Mucosa of stomach (tissue), 1 donor: ENCODE results near the gene PRR12.
"Not testable (repeated sequence)": the region's sequence is repeated elsewhere in the genome, so short reads cannot be mapped to it uniquely, and the experiment has no call there.

Experiments
- H3K27me3 ChIP-seq: one replicate; pipeline ENCODE4 v1.7.0; 2013; ENCODE audit warnings: mild to moderate bottlenecking, low read length; ENCODE audit not compliant: control insufficient read depth, insufficient read depth
- H3K36me3 ChIP-seq: one replicate; pipeline ENCODE4 v1.7.0; 2013; ENCODE audit warnings: low read length; ENCODE audit not compliant: control insufficient read depth, insufficient read depth
- H3K4me1 ChIP-seq: one replicate; pipeline ENCODE4 v1.7.0; 2013; ENCODE audit warnings: mild to moderate bottlenecking, low read length; ENCODE audit not compliant: control insufficient read depth, insufficient read depth
- H3K4me3 ChIP-seq: one replicate; pipeline ENCODE4 v1.7.0; 2013; ENCODE audit warnings: low read length
- H3K9ac ChIP-seq: one replicate; pipeline ENCODE4 v1.7.0; 2013; ENCODE audit warnings: mild to moderate bottlenecking, low read length, moderate library complexity
- H3K9me3 ChIP-seq: one replicate; pipeline ENCODE4 v1.7.0; 2013; ENCODE audit warnings: mild to moderate bottlenecking, low read length, moderate library complexity; ENCODE audit not compliant: control insufficient read depth
- donor health status: Pancreatic carcinoma.

The PRR12 gene

DNA sequence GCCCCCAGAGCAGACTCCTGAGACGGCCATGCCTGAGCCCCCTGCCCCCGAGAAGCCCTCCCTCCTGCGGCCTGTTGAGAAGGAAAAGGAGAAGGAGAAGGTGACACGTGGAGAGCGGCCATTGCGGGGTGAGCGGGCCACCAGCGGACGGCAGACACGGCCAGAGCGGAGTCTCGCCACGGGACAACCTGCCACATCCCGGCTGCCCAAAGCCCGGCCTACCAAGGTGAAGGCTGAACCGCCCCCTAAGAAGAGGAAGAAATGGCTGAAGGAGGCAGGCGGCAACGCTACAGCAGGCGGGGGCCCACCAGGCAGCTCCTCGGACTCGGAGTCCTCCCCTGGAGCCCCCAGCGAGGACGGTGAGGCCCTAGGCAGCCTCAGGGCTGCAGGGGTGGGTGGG, 24.9 kb downstream of the PRR12 start:
- Histone ChIP-seq H3K36me3 (peaks cover 16% of the 10 kb centered on the region), H3K4me3 (no peak overlapping the region), H3K9me3 (no peaks in the 10 kb centered on the region), H3K9ac (no peak overlapping the region), H3K4me1 (peaks cover 17% of the 10 kb centered on the region), H3K27me3 (no peaks in the 10 kb centered on the region)

DNA sequence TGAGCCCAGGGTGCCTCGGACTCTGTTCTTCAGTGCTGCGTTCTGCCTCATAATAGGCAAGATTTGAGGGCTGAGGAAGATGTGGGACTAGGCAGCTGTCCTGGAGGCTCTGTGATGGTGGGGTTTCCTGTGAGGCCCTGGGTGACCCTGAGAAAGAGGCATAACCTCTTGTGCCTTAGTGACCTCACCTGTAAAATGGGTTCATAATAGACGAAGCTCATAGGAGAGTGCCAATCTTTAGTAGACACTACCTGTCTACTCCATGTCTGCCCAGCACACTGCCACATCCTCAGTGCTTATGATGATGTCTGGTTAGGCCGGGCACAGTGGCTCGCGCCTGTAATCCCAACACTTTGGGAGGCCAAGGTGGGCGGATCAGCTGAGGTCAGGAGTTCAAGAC, 25.6 kb downstream of the PRR12 start:
- H3K36me3 ChIP-seq: peaks cover 18% of the 10 kb centered on the region
- no peak overlapping the region for H3K4me3 ChIP-seq
- no peak overlapping the region for H3K9ac ChIP-seq
- no peaks in the 10 kb centered on the region for H3K9me3 ChIP-seq
- no peaks in the 10 kb centered on the region for H3K27me3 ChIP-seq
- H3K4me1 ChIP-seq: peaks cover 17% of the 10 kb centered on the region

DNA sequence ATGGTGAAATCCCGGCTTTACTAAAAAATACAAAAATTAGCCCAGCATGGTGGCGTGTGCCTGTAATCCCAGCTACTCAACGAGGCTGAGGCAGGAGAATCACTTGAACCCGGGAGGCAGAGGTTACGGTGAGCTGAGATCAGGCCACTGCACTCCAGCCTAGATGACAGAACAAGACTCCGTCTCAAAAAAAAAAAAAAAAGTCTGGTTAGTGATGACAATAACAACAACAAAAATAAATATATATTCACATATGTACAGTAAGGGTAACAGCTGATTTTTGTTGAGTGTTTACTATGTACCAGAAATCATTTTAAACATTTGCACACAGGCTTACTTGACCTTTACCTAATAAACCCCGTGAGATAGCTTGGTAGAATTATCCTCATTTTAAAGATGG, 26.0 kb downstream of the PRR12 start:
- no peaks in the 10 kb centered on the region for H3K27me3 ChIP-seq
- H3K9ac ChIP-seq: no peak overlapping the region
- no peak overlapping the region for H3K4me3 ChIP-seq
- peaks cover 22% of the 10 kb centered on the region for H3K36me3 ChIP-seq
- peaks cover 17% of the 10 kb centered on the region for H3K4me1 ChIP-seq
- no peaks in the 10 kb centered on the region for H3K9me3 ChIP-seq

DNA sequence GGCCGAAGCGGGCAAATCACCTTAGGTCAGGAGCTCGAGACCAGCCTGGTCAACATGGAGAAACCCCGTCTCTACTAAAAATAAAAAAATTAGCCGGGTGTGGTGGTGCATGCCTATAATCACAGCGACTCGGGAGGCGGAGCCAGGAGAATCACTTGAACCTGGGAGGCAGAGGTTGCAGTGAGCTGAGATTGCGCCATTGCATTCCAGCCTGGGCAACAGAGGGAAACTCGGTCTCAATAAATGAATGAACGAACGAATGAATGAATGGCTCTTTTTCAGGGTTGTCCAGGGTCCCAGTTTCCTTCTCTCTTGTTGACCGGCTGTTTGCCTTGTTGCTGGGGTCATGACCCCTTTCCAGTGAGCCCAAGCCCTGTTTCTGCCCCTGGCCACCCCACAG, 26.9 kb downstream of the PRR12 start:
- H3K36me3 ChIP-seq: peaks cover 22% of the 10 kb centered on the region
- H3K27me3 ChIP-seq, H3K9me3 ChIP-seq, H3K4me3 ChIP-seq, H3K9ac ChIP-seq: not testable (repeated sequence)
- H3K4me1 ChIP-seq: peaks cover 11% of the 10 kb centered on the region

DNA sequence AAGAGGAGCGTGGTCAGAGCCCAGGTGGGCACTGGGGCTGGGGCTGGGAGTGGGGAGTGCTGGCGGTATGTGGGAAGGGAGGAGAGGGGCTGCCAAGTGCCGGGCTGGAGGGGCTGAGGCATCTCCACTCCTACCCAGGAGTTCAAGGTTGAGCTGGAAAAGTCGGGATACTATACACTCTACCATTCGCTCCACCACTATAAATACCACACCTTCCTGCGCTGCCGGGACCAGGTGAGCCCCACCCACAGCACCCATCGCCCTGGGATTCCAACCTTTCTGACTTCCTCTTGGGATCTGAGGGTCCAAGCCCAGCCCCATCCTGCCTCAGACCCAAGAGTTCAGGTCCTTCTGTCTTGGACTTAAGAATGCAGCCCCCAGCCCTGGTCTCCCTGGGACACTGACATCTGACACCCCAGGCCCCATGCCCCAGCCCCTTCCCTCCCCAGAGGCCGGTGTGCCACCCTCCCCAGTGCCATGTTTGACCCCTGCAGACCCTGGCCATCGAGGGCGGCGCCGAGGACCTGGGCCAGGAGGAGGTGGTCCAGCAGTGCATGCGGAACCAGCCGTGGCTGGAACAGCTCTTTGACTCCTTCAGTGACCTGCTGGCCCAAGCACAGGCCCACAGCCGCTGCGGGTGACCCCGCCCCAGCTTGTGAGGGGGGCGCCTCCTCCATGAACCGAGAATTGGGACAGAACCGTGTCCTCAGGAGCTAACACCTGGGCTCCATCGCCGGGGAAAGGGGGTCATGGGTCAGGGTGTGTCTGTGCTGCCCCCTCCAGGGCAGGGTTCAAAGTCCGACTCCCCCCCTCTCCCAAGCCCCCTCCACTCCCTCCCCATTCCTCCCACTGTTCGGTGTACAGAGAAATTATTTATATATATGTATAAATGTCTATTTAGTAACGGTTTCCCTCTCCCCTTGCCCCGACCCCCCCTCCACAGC, 34.3 kb downstream of the PRR12 start:
- peaks cover 12% of the 10 kb centered on the region for H3K36me3 ChIP-seq
- no peaks in the 10 kb centered on the region for H3K27me3 ChIP-seq
- H3K4me3 ChIP-seq: no peak overlapping the region
- H3K9ac ChIP-seq: no peak overlapping the region
- no peaks in the 10 kb centered on the region for H3K4me1 ChIP-seq
- H3K9me3 ChIP-seq: no peaks in the 10 kb centered on the region

DNA sequence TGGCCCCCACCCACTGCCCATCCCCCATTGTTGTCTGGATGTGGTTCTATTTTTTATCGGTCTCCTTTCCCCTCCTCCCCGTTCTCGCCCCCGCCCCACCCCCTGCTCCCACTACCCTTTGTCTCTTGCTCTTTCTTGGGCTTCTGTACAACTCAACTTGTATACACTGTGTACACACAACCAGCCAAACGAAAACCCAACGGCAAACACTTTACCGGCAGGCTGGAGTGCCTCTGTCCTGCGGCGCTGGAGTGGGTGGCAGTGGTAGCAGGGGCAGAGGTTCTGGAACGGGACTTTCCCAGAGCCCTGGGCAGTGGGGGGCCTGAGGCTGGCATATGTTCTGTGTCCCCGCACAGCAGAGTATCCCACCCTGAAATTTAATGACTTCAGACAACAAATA, 35.2 kb downstream of the PRR12 start:
- Histone ChIP-seq H3K27me3 (no peaks in the 10 kb centered on the region), H3K4me1 (peaks cover 6% of the 10 kb centered on the region), H3K4me3 (no peak overlapping the region), H3K36me3 (peaks cover 10% of the 10 kb centered on the region), H3K9me3 (no peaks in the 10 kb centered on the region), H3K9ac (no peak overlapping the region)

- H3K4me3 ChIP-seq: no peak overlapping the region
- H3K4me1 ChIP-seq: peaks cover 7% of the 10 kb centered on the region
- H3K36me3 ChIP-seq: no peaks in the 10 kb centered on the region
- H3K27me3 ChIP-seq: no peaks in the 10 kb centered on the region
- H3K9ac ChIP-seq: no peak overlapping the region
- no peaks in the 10 kb centered on the region for H3K9me3 ChIP-seq
These were observed 38.7 kb downstream of the PRR12 start for GRCh38 chr19:49629659-49630058.

- no peak overlapping the region for H3K9ac ChIP-seq
- H3K27me3 ChIP-seq: no peaks in the 10 kb centered on the region
- no peaks in the 10 kb centered on the region for H3K9me3 ChIP-seq
- peaks cover 11% of the 10 kb centered on the region for H3K4me1 ChIP-seq
- no peaks in the 10 kb centered on the region for H3K36me3 ChIP-seq
- no peak overlapping the region for H3K4me3 ChIP-seq
These were observed 40.1 kb downstream of the PRR12 start for GRCh38 chr19:49631014-49631588.

GRCh38 chr19:49631610-49632192, 40.7 kb downstream of the PRR12 start:
- Histone ChIP-seq H3K36me3 (no peaks in the 10 kb centered on the region), H3K9ac (no peak overlapping the region), H3K4me1 (peaks cover 11% of the 10 kb centered on the region), H3K9me3 (no peaks in the 10 kb centered on the region), H3K27me3 (no peaks in the 10 kb centered on the region), H3K4me3 (no peak overlapping the region)

GRCh38 chr19:49632576-49632975, 41.6 kb downstream of the PRR12 start:
- Histone ChIP-seq H3K4me1 (peaks cover 13% of the 10 kb centered on the region), H3K4me3 (no peak overlapping the region), H3K9me3 (no peaks in the 10 kb centered on the region), H3K9ac (no peak overlapping the region), H3K27me3 (no peaks in the 10 kb centered on the region), H3K36me3 (no peaks in the 10 kb centered on the region)

GRCh38 chr19:49633273-49633672, 42.3 kb downstream of the PRR12 start:
- H3K27me3 ChIP-seq, H3K4me3 ChIP-seq, H3K9ac ChIP-seq, H3K36me3 ChIP-seq, H3K9me3 ChIP-seq: not testable (repeated sequence)
- H3K4me1 ChIP-seq: peaks cover 17% of the 10 kb centered on the region

- Histone ChIP-seq H3K36me3 (no peaks in the 10 kb centered on the region), H3K27me3 (no peaks in the 10 kb centered on the region), H3K4me3 (no peak overlapping the region), H3K4me1 (peaks cover 31% of the 10 kb centered on the region), H3K9ac (no peak overlapping the region), H3K9me3 (no peaks in the 10 kb centered on the region)
These were observed 44.7 kb downstream of the PRR12 start for GRCh38 chr19:49635530-49636232.
